GM20431 (cell line): ENCODE results near the gene AGO1.
"Not testable (repeated sequence)": the region's sequence is repeated elsewhere in the genome, so short reads cannot be mapped to it uniquely, and the experiment has no call there.

ENCODE experiments used
- in situ Hi-C: fragments of 300-500 bp; cut with MseI, MboI; formaldehyde crosslinking; loops from one replicate; pipeline ENCODE4 v1.15.0; 2020; ENCODE audit warnings: low sequenced_read_pairs; ENCODE audit not compliant: unreplicated experiment

The AGO1 gene

DNA sequence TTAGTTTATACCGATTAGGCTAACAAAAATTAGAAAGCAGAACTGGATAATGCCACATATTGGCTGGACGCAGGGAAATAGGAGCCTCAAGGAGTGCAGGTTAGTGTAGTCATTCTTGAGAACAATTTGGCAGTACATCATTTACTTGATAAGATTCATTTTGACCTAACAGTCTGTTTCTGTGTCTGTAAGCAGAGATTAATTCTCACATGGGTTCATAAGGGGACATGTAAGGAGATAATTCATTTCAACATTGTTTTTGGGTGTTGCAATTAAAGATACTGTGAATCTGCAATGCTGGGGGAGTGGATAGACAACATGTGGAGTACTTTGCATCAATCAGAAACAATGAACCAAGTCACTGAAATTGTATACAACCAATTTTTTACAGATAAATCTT is 79.9 kb downstream of the AGO1 start:
- in situ Hi-C loops = no loop called here

DNA sequence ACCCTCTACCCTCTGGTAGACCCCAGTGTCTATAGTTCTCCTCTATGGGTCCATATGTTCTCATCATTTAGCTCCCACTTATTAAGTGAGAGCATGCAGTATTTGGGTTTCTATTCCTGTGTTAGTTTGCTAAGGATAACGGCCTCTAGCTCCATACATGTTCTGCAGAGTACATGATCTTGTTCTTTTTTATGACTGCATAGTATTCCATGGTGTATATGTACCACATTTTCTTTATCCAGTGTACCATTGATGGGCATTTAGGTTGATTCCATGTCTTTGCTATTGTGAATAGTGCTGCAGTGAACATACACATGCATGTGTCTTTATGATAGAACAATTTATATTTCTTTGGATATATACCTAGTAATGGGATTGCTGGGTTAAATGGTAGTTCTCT is 81.3 kb downstream of the AGO1 start:
- in situ Hi-C loops = not testable (repeated sequence)

DNA sequence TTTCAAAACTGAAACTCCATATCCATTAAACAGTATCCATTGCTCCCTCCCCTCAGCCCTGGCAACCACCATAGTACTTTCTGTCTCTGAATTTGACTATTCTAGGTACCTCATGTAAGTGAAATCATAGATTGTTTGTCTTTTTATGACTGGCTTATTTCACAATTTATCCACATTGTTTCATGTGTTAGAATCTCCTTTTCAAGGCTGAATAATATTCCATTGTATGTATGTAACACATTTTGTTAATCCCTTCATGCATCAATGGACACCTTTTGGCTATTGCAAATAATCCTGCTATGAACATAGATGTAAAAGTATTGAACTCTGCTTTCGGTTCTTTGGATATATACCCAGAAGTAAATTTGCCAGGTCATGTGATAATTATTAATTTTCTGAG is 85.4 kb downstream of the AGO1 start:
- in situ Hi-C loops = no loop called here

DNA sequence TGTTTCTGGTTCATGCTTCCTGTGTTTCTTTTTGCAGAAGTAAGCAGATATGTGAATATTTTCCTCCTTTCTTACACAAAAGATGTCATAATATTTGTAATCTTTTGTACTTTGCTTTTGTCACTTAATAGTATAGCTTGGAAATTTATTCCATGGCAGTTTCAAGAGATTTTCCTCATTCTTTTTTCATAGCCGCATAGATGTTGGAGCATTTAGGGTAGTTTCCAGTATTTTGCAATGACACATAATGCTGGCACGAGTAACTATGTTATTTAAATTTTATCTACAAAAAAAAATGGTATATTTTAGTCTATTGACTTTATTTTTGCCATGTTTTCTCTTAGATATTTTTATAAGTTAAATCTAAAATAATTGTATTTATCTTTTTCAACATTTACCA is 88.6 kb downstream of the AGO1 start:
- in situ Hi-C loops = no loop called here

DNA sequence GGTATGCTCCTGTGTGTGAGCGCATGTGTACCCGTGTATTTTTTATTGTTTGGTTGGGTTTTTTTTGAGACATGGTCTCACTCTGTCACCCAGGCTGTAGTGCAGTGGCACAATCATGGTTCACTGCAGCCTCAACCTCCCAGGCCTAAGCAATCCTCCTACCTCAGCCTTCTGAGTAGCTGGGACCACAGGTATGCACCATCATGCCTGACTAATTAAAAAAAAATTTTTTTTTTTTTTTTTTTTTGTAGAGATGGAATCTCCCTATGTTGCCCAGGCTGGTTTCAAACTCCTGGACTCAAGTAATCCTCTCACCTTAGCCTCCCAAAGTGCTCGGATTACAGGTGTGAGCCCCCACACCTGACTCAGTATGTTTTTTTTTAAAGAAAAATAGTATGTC is 89.6 kb downstream of the AGO1 start:
- in situ Hi-C loops = not testable (repeated sequence)

DNA sequence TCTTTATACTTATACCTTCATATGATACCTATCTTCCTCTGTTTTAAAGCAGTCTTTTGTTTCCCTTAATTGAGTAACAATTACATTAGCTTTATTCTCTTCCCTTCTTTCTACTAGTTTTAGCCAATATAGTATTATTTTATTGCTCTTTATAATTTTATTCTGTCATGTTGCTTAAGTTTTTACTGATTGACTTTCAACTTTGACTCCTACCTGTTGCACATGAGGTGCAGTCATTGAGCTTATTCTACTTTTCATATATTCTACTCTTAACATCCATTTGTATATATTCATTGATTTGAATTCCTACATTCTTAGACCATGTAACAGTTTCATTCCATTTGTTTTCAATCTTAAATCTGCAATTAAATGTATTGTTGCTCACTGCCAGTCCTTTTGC is 97.1 kb downstream of the AGO1 start:
- in situ Hi-C loops = no loop called here
